Endothelial cell of umbilical vein (primary cell): ENCODE measurements around the gene KIAA1671.

ENCODE experiments used
- EZH2 ChIP-seq: IDR thresholded peaks from 2 replicates; pipeline ENCODE4 v1.6.1; 2012; ENCODE audit warnings: borderline replicate concordance, low read depth, mild to moderate bottlenecking, moderate library complexity, low read length, inconsistent platforms; ENCODE audit not compliant: severe bottlenecking
- JUN ChIP-seq: IDR thresholded peaks from 2 replicates; pipeline ENCODE4 v1.6.1; 2011; ENCODE audit warnings: borderline replicate concordance, low read depth; ENCODE audit not compliant: insufficient read length, insufficient read depth
- MYC ChIP-seq: IDR thresholded peaks from one replicate; pipeline ENCODE4 v1.6.1; 2011; ENCODE audit warnings: mild to moderate bottlenecking, low read depth, low read length
- POLR2A ChIP-seq: IDR thresholded peaks from 2 replicates; pipeline ENCODE4 v1.6.1; 2012; ENCODE audit warnings: low read depth, mild to moderate bottlenecking, control low read depth, low read length
- POLR2AphosphoS5 ChIP-seq: IDR thresholded peaks from 2 replicates; pipeline ENCODE4 v1.6.1; 2012; ENCODE audit warnings: low read depth, mild to moderate bottlenecking, control low read depth, low read length, moderate library complexity; ENCODE audit not compliant: insufficient read depth
- TF ChIP-seq, protein P1 (sequence below), 2 donors: IDR thresholded peaks; 1 replicate in 1 of 2; 2 replicates in 1 of 2; pipeline ENCODE4 v1.5.1; 2011; ENCODE audit warnings: low read length in 2 of 2, mild to moderate bottlenecking in 2 of 2, moderate library complexity in 2 of 2, control low read depth in 1 of 2, inconsistent platforms in 1 of 2, low read depth in 1 of 2; ENCODE audit not compliant: insufficient read depth in 1 of 2; ENCODE audit errors: extremely low read depth in 1 of 2
- TF ChIP-seq, protein P2 (sequence below): IDR thresholded peaks from 2 replicates; pipeline ENCODE4 v1.6.1; 2011; ENCODE audit not compliant: insufficient read depth, insufficient read length

- TF ChIP-seq, protein P1, sequence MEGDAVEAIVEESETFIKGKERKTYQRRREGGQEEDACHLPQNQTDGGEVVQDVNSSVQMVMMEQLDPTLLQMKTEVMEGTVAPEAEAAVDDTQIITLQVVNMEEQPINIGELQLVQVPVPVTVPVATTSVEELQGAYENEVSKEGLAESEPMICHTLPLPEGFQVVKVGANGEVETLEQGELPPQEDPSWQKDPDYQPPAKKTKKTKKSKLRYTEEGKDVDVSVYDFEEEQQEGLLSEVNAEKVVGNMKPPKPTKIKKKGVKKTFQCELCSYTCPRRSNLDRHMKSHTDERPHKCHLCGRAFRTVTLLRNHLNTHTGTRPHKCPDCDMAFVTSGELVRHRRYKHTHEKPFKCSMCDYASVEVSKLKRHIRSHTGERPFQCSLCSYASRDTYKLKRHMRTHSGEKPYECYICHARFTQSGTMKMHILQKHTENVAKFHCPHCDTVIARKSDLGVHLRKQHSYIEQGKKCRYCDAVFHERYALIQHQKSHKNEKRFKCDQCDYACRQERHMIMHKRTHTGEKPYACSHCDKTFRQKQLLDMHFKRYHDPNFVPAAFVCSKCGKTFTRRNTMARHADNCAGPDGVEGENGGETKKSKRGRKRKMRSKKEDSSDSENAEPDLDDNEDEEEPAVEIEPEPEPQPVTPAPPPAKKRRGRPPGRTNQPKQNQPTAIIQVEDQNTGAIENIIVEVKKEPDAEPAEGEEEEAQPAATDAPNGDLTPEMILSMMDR (IDR thresholded peaks at IDR 0.05; ENCODE audit: extremely low read depth in 1 of 2, insufficient read depth in 1 of 2, low read depth in 1 of 2, low read length in 2 of 2) = no peak
- no peak for TF ChIP-seq EZH2
- TF ChIP-seq, protein P2, sequence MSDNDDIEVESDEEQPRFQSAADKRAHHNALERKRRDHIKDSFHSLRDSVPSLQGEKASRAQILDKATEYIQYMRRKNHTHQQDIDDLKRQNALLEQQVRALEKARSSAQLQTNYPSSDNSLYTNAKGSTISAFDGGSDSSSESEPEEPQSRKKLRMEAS = no peak
- TF ChIP-seq POLR2A = no peak
- TF ChIP-seq MYC = no peak
- no peak for TF ChIP-seq POLR2AphosphoS5
- no peak for TF ChIP-seq JUN
Observed at GRCh38 chr22:25196326-25196725, 243.8 kb downstream of the KIAA1671 start.
